GM12878 (cell line): ENCODE measurements around the gene USP12. TPM values are rescaled to one million over a fixed set of nuclear protein-coding genes. Genes with fewer than 3 reads are reported as not detected.

Experiments used
- ATAC-seq: fragments of 200-7000 bp; cut with Tn5 transposase; 3 replicates; pipeline ENCODE4 v1.9.1; 2020; ENCODE audit warnings: mild to moderate bottlenecking, moderate library complexity
- BruUV-seq: library from RNA; stranded (reverse); fragments of 400-500 nt; replicated peaks from 2 replicates; lab custom pipeline; 2021; lab: Mats Ljungman, UMichigan
- CTCF ChIA-PET: fragments of 300-600 bp; sonication (Branson Sonifier 250); formaldehyde crosslinking; extraction: SDS; loops from one replicate; lab custom pipeline; 2021; ENCODE audit warnings: inconsistent platforms; lab: Yijun Ruan, JAX
- POLR2A ChIA-PET: fragments of 350-600 bp; formaldehyde crosslinking; extraction: SDS; loops from one replicate; lab custom pipeline; 2021; ENCODE audit warnings: inconsistent platforms; lab: Charles Lee
- RAD21 ChIA-PET: fragments of 300-600 bp; sonication (Branson Sonifier 250); formaldehyde crosslinking; loops from one replicate; lab custom pipeline; 2023; ENCODE audit warnings: antibody characterized with exemption; ENCODE audit not compliant: unreplicated experiment; lab: Charles Lee
- SMC1A ChIA-PET: fragments of 300-600 bp; sonication (Branson Sonifier 250); formaldehyde crosslinking; loops from one replicate; lab custom pipeline; 2023; ENCODE audit not compliant: unreplicated experiment, uncharacterized antibody; lab: Charles Lee
- DNase-seq: peaks from one replicate; pipeline ENCODE4 v3.0.0-alpha.2; 2011; ENCODE audit warnings: low read depth, low spot score
- FAIRE-seq: peaks from 3 replicates; lab custom pipeline; 2011; peaks lifted over from hg19 to GRCh38; lab: Jason Lieb, UNC
- H2AFZ ChIP-seq: 2 replicates; pipeline ENCODE4 v1.6.0; 2011; ENCODE audit warnings: low read depth, low read length, control low read depth; ENCODE audit not compliant: control insufficient read depth
- H3K27ac ChIP-seq: 2 replicates; pipeline ENCODE4 v1.5.1; 2011; ENCODE audit warnings: control low read depth; ENCODE audit not compliant: control insufficient read depth, insufficient read depth
- H3K27me3 ChIP-seq, 2 experiments: replicated peaks in 1 of 2; 2 replicates each; pipeline versions ENCODE4 v1.6.0 to v1.6.1; 2011; ENCODE audit warnings: low read length in 1 of 2; ENCODE audit not compliant: control insufficient read depth in 2 of 2, insufficient read depth in 2 of 2
- H3K36me3 ChIP-seq, 2 experiments: 2 replicates each; pipeline ENCODE4 v1.5.1; 2011; ENCODE audit warnings: low read length in 1 of 2; ENCODE audit not compliant: control insufficient read depth in 2 of 2, insufficient read depth in 2 of 2
- H3K4me1 ChIP-seq: 2 replicates; pipeline ENCODE4 v1.6.1; 2011; ENCODE audit warnings: mild to moderate bottlenecking, low read length, moderate library complexity, mixed read lengths; ENCODE audit not compliant: control insufficient read depth, insufficient read depth
- H3K4me2 ChIP-seq: 2 replicates; pipeline ENCODE4 v1.6.0; 2011; ENCODE audit warnings: control low read depth; ENCODE audit not compliant: control insufficient read depth, insufficient read depth
- H3K4me3 ChIP-seq: fragments of 200-600 bp; sonication (generic); 2 replicates; pipeline ENCODE4 v1.5.1; 2016
- H3K79me2 ChIP-seq: 2 replicates; pipeline ENCODE4 v1.6.0; 2011; ENCODE audit warnings: low read length; ENCODE audit not compliant: control insufficient read depth, insufficient read depth
- H3K9ac ChIP-seq: 2 replicates; pipeline ENCODE4 v1.8.0; 2011; ENCODE audit warnings: low read length, control low read depth, mixed read lengths; ENCODE audit not compliant: control insufficient read depth, insufficient read depth
- H3K9me3 ChIP-seq: replicated peaks from 3 replicates; pipeline ENCODE4 v1.5.1; 2011; ENCODE audit warnings: mild to moderate bottlenecking, low read length; ENCODE audit not compliant: control insufficient read depth, insufficient read depth
- H4K20me1 ChIP-seq: 2 replicates; pipeline ENCODE4 v1.6.0; 2011; ENCODE audit not compliant: control insufficient read depth, insufficient read depth
- ATF2 ChIP-seq: IDR thresholded peaks from 2 replicates; pipeline ENCODE4 v1.6.1; 2012; ENCODE audit warnings: low read length, inconsistent platforms
- HSF1 ChIP-seq: fragments of 150-350 bp; IDR thresholded peaks from 2 replicates; pipeline ENCODE4 v1.6.1; 2014; ENCODE audit warnings: mild to moderate bottlenecking, low read depth, low read length
- KAT2A ChIP-seq: conservative IDR thresholded peaks from 2 replicates; pipeline ENCODE4 v1.6.1; 2011; ENCODE audit warnings: low read depth, low read length; ENCODE audit not compliant: control insufficient read depth
- PML ChIP-seq: IDR thresholded peaks from 2 replicates; pipeline ENCODE4 v1.6.1; 2012; ENCODE audit warnings: low read length, inconsistent platforms
- RCOR1 ChIP-seq: conservative IDR thresholded peaks from 2 replicates; pipeline ENCODE4 v1.6.1; 2012; ENCODE audit warnings: low read depth, low read length, improper control_type of control experiment
- SREBF1 ChIP-seq: IDR thresholded peaks from 2 replicates; pipeline ENCODE4 v1.6.1; 2012; ENCODE audit warnings: mild to moderate bottlenecking, low read length
- SUZ12 ChIP-seq: fragments of 200-600 bp; sonication (generic); IDR thresholded peaks from one replicate; pipeline ENCODE4 v1.6.1; 2018; ENCODE audit warnings: antibody characterized with exemption, mild to moderate bottlenecking; ENCODE audit not compliant: unreplicated experiment
- TAF1 ChIP-seq: IDR thresholded peaks from 2 replicates; pipeline ENCODE4 v1.6.1; 2011; ENCODE audit warnings: mild to moderate bottlenecking, low read depth, low read length, borderline replicate concordance
- TCF3 ChIP-seq: IDR thresholded peaks from 2 replicates; pipeline ENCODE4 v1.6.1; 2012; ENCODE audit warnings: low read depth, mild to moderate bottlenecking, low read length, borderline replicate concordance; ENCODE audit not compliant: insufficient read depth
- YY1 ChIP-seq: IDR thresholded peaks from 2 replicates; pipeline ENCODE4 v1.6.1; 2011; ENCODE audit warnings: low read depth, mild to moderate bottlenecking, low read length
- ZNF24 ChIP-seq: fragments of 450-650 bp; IDR thresholded peaks from 2 replicates; pipeline ENCODE4 v1.6.1; 2017; ENCODE audit warnings: antibody characterized with exemption, mild to moderate bottlenecking
- WGBS: methylation state at CpG from one replicate; pipeline ENCODE4 v1.1.6; 2016; ENCODE audit warnings: low lambda C conversion rate; ENCODE audit not compliant: insufficient replicate concordance, insufficient coverage; ENCODE audit errors: missing lambda C conversion rate; 5-methylcytosine and 5-hydroxymethylcytosine counted together
- in situ Hi-C: fragments of 300-500 bp; cut with MboI; formaldehyde crosslinking; loops from 9 replicates; pipeline ENCODE4 v1.14.3; 2018; ENCODE audit warnings: mixed read lengths
- intact Hi-C: fragments of 100-400 bp; cut with micrococcal nuclease; formaldehyde crosslinking; loops from one replicate; pipeline ENCODE4 v1.14.2; 2022; ENCODE audit not compliant: unreplicated experiment
- polyA plus RNA-seq, 11 experiments: library from polyadenylated mRNA; depleted of rRNA in 4 of 11; unstranded in 6 of 11; stranded (reverse) in 5 of 11; fragments of >200 nt; fragmentation: Nextera tagmentation in 4 of 11; fragmentation: Illumina TruSeq in 1 of 11; extraction: Ambion mirVana in 4 of 11; extraction: Trizol in 1 of 11; gene quantifications; 1 replicate in 1 of 11; 2 replicates in 10 of 11; pipeline versions ENCODE4 v1.2.1 to v1.2.3, GENCODE V29; 2011 to 2016; ENCODE audit warnings: inconsistent platforms in 2 of 11, missing spikeins in 2 of 11, low read depth in 1 of 11
- total RNA-seq, 4 experiments: library from RNA; depleted of rRNA in 3 of 4; stranded (reverse); fragments of >200 nt in 3 of 4; fragmentation: Illumina TruSeq in 1 of 4; extraction: Trizol in 1 of 4; gene quantifications; 2 replicates each; pipeline versions ENCODE4 v1.2.1 to v1.2.3, GENCODE V29; 2013 to 2021

USP12 gene
- total and polyA plus RNA-seq, 10 of the 15 experiments (the other 5 are each of a cell fraction or from before 2014, with no cell fraction given), result 3.5 to 32.2 (median 24.6) TPM

- Histone ChIP-seq H4K20me1 (no peaks in the 10 kb centered on the region), H3K9ac (no peak overlapping the region), H3K27ac (no peak overlapping the region), H3K27me3 (no peaks in the 10 kb centered on the region; a peak in 2 of 4 replicates), H3K4me3 (no peak overlapping the region), H3K36me3 (no peaks in the 10 kb centered on the region), H3K79me2 (no peaks in the 10 kb centered on the region)
- intact Hi-C loops, result no loop called here
- POLR2A ChIA-PET, result interaction anchor here (0.6 kb wide), 1 partner anchor 26 kb away, joined by 6 read pairs; no protein-coding TSS in a partner anchor
- ATAC-seq (no peak), DNase-seq (no peak)
- 68% methylated on average over 5 of the region's 5 CpGs for WGBS
- TF ChIP-seq KAT2A, result no peak
- 0 out of 2 replicates have a peak, but pooled peaks have one; percentile 19 for TF ChIP-seq TCF3
- TF ChIP-seq, all 136 proteins: peak for 1
- no TSS peak for BruUV-seq
- Histone ChIP-seq H3K4me1 (no peaks in the 10 kb centered on the region), H3K9me3 (no peaks in the 10 kb centered on the region), H3K4me2 (no peak overlapping the region), H2AFZ (no peak overlapping the region)
- RAD21 ChIA-PET, result interaction anchor here (1.9 kb wide), 1 partner anchor 53 kb away, joined by 5 read pairs; no protein-coding TSS in a partner anchor
- SMC1A ChIA-PET, result no interaction called here
- no peak for FAIRE-seq
- in situ Hi-C loops, result no loop called here
- CTCF ChIA-PET, result interaction anchor here (0.8 kb wide), 1 partner anchor 916 kb away, joined by 3 read pairs; no protein-coding TSS in a partner anchor
Observed at GRCh38 chr13:27037571-27037970, 134.0 kb downstream of the USP12 start.

DNA sequence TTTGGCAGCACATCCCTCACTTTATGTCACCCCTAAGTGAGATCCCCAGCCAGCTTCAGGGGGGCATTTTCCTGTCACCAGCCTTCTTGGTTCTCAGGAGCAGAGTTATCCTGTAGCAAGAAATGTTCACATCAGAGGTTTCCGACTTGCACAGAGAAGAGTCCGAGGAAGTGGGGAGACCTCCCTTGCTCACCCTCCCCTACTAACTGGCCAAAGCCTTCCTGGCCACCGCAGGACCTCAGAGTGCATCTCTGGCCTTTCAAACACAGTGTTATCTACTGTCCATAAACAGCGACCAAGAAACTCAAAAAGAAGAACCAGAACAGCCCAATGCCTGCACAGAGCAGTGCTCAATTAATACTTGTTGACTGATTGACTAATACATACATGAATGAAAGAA lies 134.4 kb downstream of the USP12 start:
- H3K4me1 ChIP-seq, result no peaks in the 10 kb centered on the region
- H3K36me3 ChIP-seq, result no peaks in the 10 kb centered on the region
- ChIA-PET SMC1A (no interaction called here), CTCF (interaction anchor here (0.8 kb wide), 1 partner anchor 916 kb away, joined by 3 read pairs; no protein-coding TSS in a partner anchor), RAD21 (interaction anchor here (1.9 kb wide), 1 partner anchor 52 kb away, joined by 5 read pairs; no protein-coding TSS in a partner anchor), POLR2A (interaction anchor here (0.6 kb wide), 1 partner anchor 26 kb away, joined by 6 read pairs; no protein-coding TSS in a partner anchor)
- H3K27ac ChIP-seq, result no peak overlapping the region
- 58% methylated on average over 4 of the region's 4 CpGs for WGBS
- DNase-seq (no peak), ATAC-seq (no peak), FAIRE-seq (no peak)
- no peaks in the 10 kb centered on the region for H3K9me3 ChIP-seq
- H3K79me2 ChIP-seq, result no peaks in the 10 kb centered on the region
- H2AFZ ChIP-seq, result no peak overlapping the region
- no TSS peak for BruUV-seq
- H3K9ac ChIP-seq, result no peak overlapping the region
- no peaks in the 10 kb centered on the region; a peak in 2 of 4 replicates for H3K27me3 ChIP-seq
- intact Hi-C loops, result no loop called here
- in situ Hi-C loops, result no loop called here
- H3K4me3 ChIP-seq, result no peak overlapping the region
- no peaks in the 10 kb centered on the region for H4K20me1 ChIP-seq
- no peak overlapping the region for H3K4me2 ChIP-seq
- TF ChIP-seq RCOR1 (no peak), YY1 (no peak), TAF1 (no peak), PML (no peak), ZNF24 (no peak), HSF1 (no peak), SUZ12 (no peak), SREBF1 (no peak), ATF2 (no peak)
